Measurements from ENCODE around the gene ADAMTS17. TPM values are rescaled to one million over a fixed set of nuclear protein-coding genes. Genes with fewer than 3 reads are reported as not detected.

ADAMTS17 gene
- total RNA-seq, 1 donor from 2014 or later, result 1.5 TPM

- H3K27me3 Mint-ChIP-seq (ENCODE audit: unreplicated experiment), result no peaks in the 10 kb centered on the region
- H3K4me1 Mint-ChIP-seq (ENCODE audit: unreplicated experiment), result no peaks in the 10 kb centered on the region
- H3K36me3 Mint-ChIP-seq (ENCODE audit: unreplicated experiment), result no peaks in the 10 kb centered on the region
- no peak overlapping the region for H3K4me3 Mint-ChIP-seq (ENCODE audit: unreplicated experiment)
- DNase-seq (ENCODE audit: extremely low spot score, unreplicated experiment), result peak; percentile 57
- peaks cover 18% of the 10 kb centered on the region for H3K9me3 Mint-ChIP-seq (ENCODE audit: unreplicated experiment)
- TF ChIP-seq, protein P1, sequence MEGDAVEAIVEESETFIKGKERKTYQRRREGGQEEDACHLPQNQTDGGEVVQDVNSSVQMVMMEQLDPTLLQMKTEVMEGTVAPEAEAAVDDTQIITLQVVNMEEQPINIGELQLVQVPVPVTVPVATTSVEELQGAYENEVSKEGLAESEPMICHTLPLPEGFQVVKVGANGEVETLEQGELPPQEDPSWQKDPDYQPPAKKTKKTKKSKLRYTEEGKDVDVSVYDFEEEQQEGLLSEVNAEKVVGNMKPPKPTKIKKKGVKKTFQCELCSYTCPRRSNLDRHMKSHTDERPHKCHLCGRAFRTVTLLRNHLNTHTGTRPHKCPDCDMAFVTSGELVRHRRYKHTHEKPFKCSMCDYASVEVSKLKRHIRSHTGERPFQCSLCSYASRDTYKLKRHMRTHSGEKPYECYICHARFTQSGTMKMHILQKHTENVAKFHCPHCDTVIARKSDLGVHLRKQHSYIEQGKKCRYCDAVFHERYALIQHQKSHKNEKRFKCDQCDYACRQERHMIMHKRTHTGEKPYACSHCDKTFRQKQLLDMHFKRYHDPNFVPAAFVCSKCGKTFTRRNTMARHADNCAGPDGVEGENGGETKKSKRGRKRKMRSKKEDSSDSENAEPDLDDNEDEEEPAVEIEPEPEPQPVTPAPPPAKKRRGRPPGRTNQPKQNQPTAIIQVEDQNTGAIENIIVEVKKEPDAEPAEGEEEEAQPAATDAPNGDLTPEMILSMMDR (IDR thresholded peaks at IDR 0.05), result no peak
- no peak overlapping the region for H3K27ac Mint-ChIP-seq (ENCODE audit: unreplicated experiment)
Measured at GRCh38 chr15:100255644-100256043, 86.1 kb downstream of the ADAMTS17 start.

DNA sequence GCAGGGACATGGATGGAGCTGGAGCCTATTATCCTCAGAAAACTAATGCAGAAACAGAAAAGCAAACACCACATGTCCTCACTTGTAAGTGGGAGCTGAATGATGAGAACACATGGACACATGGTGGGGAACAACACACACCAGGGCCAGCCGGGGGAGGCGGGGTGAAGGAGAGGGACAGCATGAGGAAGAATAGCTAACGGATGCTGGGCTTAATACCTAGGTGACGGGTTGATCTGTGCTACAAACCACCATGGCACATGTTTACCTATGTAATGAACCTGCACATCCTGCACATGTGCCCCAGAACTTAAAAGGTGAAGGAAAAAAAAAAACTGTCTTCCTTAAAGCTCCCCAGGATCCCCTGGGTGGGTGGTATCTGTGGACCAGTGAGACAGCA lies 87.1 kb downstream of the ADAMTS17 start:
- Mint-ChIP-seq H3K27me3 (ENCODE audit: unreplicated experiment) (no peaks in the 10 kb centered on the region), H3K27ac (ENCODE audit: unreplicated experiment) (no peak overlapping the region), H3K36me3 (ENCODE audit: unreplicated experiment) (peaks cover 2% of the 10 kb centered on the region), H3K4me1 (ENCODE audit: unreplicated experiment) (no peaks in the 10 kb centered on the region), H3K4me3 (ENCODE audit: unreplicated experiment) (no peak overlapping the region), H3K9me3 (ENCODE audit: unreplicated experiment) (peaks cover 18% of the 10 kb centered on the region)
- TF ChIP-seq, protein P1 (IDR thresholded peaks at IDR 0.05), result no peak
- peak; percentile 60 for DNase-seq (ENCODE audit: extremely low spot score, unreplicated experiment)

- Mint-ChIP-seq H3K4me1 (ENCODE audit: unreplicated experiment) (no peaks in the 10 kb centered on the region), H3K9me3 (ENCODE audit: unreplicated experiment) (peaks cover 18% of the 10 kb centered on the region), H3K27me3 (ENCODE audit: unreplicated experiment) (no peaks in the 10 kb centered on the region), H3K27ac (ENCODE audit: unreplicated experiment) (no peak overlapping the region), H3K4me3 (ENCODE audit: unreplicated experiment) (no peak overlapping the region), H3K36me3 (ENCODE audit: unreplicated experiment) (peaks cover 2% of the 10 kb centered on the region)
- no peak for DNase-seq (ENCODE audit: extremely low spot score, unreplicated experiment)
- TF ChIP-seq, protein P1 (IDR thresholded peaks at IDR 0.05), result no peak
Measured at GRCh38 chr15:100254285-100254684, 87.5 kb downstream of the ADAMTS17 start.

DNA sequence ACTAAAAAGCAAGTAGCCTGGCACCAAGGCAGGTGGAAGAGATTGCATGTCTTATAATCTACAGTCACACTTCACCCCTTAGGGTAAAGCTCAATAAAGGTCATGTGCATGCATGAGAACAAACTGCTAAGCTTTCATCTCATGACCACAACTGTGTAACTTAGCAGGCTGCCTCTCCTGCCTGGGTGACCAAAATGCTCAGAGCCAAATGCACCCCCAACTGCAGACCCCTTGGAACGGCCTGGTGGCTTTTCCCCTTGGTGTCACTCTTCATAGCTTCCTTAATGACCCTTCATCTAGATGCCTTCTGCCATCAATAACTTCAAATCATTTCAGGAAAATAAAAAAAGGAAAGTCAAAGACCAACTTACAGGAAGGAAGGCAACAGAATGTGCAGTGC lies 88.1 kb downstream of the ADAMTS17 start:
- peaks cover 2% of the 10 kb centered on the region for H3K36me3 Mint-ChIP-seq (ENCODE audit: unreplicated experiment)
- peaks cover 18% of the 10 kb centered on the region for H3K9me3 Mint-ChIP-seq (ENCODE audit: unreplicated experiment)
- no peak for DNase-seq (ENCODE audit: extremely low spot score, unreplicated experiment)
- no peaks in the 10 kb centered on the region for H3K27me3 Mint-ChIP-seq (ENCODE audit: unreplicated experiment)
- no peak overlapping the region for H3K27ac Mint-ChIP-seq (ENCODE audit: unreplicated experiment)
- no peaks in the 10 kb centered on the region for H3K4me1 Mint-ChIP-seq (ENCODE audit: unreplicated experiment)
- TF ChIP-seq, protein P1 (IDR thresholded peaks at IDR 0.05), result no peak
- H3K4me3 Mint-ChIP-seq (ENCODE audit: unreplicated experiment), result no peak overlapping the region

- no peaks in the 10 kb centered on the region for H3K4me1 Mint-ChIP-seq (ENCODE audit: unreplicated experiment)
- H3K4me3 Mint-ChIP-seq (ENCODE audit: unreplicated experiment), result no peak overlapping the region
- TF ChIP-seq, protein P1 (IDR thresholded peaks at IDR 0.05), result no peak
- DNase-seq (ENCODE audit: extremely low spot score, unreplicated experiment), result no peak
- H3K9me3 Mint-ChIP-seq (ENCODE audit: unreplicated experiment), result peaks cover 14% of the 10 kb centered on the region
- H3K36me3 Mint-ChIP-seq (ENCODE audit: unreplicated experiment), result peaks cover 2% of the 10 kb centered on the region
- no peaks in the 10 kb centered on the region for H3K27me3 Mint-ChIP-seq (ENCODE audit: unreplicated experiment)
- no peak overlapping the region for H3K27ac Mint-ChIP-seq (ENCODE audit: unreplicated experiment)
Measured at GRCh38 chr15:100252779-100253417, 88.9 kb downstream of the ADAMTS17 start.

All from osteocyte (in vitro differentiated cells).